ENCODE results near the gene PITX1. TPM values are rescaled to one million over a fixed set of nuclear protein-coding genes. Genes with fewer than 3 reads are reported as not detected.

PITX1 gene
- total RNA-seq, 2 donors from 2014 or later = not detected

DNA sequence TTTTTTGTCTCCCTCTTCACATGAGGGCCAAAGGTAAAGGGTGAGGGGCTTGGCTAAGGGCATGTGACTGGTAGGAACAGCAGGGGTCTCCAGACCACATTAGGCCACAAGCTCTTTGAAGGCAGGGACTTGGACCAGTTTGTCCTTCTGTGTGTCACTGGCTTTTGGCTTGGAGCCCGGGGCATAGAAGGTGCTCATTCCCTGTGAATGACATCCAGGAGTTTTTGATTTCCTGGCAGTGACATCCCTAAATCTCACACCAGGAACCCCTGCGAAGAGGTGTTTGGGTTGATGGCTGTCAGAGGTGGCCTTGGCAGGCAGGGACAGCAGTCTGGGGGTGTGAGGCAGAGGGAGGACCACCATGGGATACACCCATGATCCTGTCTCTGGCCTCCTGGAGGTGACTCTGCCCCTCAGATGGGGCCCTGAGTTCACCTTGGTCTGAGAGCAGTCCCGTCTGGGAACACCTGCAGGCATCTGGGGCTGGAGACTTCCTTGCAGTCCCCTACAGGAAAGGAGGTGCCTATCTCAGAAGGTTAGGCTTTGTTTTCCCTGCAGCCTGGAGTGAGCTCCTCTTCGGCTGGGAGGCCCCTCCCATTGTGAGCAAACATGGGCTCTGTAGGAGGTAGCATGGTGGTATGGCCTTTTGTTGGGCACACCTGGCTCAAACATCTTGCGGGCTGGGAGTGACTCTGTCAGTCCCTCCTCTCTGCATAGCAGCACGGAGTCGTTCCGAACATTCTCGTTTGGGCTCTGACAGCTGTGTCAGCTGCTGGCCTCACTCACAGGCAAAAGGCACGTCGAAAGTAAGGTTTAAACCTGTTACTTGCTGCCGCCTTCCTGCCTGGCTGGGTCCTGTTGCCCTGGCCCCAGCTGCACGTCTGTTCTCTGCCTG, 38.6 kb upstream of the PITX1 start:
- intact Hi-C loops (cut with DNase I) = no loop called here
- ATAC-seq (no peak), DNase-seq (no peak)
- H3K27ac ChIP-seq = no peak overlapping the region
- no peaks in the 10 kb centered on the region for H3K9me3 ChIP-seq
- no peak for TF ChIP-seq POLR2A (IDR thresholded peaks at IDR 0.05)
- TF ChIP-seq, protein P1, sequence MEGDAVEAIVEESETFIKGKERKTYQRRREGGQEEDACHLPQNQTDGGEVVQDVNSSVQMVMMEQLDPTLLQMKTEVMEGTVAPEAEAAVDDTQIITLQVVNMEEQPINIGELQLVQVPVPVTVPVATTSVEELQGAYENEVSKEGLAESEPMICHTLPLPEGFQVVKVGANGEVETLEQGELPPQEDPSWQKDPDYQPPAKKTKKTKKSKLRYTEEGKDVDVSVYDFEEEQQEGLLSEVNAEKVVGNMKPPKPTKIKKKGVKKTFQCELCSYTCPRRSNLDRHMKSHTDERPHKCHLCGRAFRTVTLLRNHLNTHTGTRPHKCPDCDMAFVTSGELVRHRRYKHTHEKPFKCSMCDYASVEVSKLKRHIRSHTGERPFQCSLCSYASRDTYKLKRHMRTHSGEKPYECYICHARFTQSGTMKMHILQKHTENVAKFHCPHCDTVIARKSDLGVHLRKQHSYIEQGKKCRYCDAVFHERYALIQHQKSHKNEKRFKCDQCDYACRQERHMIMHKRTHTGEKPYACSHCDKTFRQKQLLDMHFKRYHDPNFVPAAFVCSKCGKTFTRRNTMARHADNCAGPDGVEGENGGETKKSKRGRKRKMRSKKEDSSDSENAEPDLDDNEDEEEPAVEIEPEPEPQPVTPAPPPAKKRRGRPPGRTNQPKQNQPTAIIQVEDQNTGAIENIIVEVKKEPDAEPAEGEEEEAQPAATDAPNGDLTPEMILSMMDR (IDR thresholded peaks at IDR 0.05) = no peak
- H3K36me3 ChIP-seq (replicated peaks in 1 of 2; ENCODE audit: insufficient read depth in 1 of 2, low read depth in 2 of 2) = no peaks in the 10 kb centered on the region
- H3K27me3 ChIP-seq = no peaks in the 10 kb centered on the region
- WGBS, 2 donors = 47 to 55% methylated on average over 10 to 13 of the region's 13 CpGs
- no peak overlapping the region for H3K4me3 ChIP-seq
- no peaks in the 10 kb centered on the region for H3K4me1 ChIP-seq

DNA sequence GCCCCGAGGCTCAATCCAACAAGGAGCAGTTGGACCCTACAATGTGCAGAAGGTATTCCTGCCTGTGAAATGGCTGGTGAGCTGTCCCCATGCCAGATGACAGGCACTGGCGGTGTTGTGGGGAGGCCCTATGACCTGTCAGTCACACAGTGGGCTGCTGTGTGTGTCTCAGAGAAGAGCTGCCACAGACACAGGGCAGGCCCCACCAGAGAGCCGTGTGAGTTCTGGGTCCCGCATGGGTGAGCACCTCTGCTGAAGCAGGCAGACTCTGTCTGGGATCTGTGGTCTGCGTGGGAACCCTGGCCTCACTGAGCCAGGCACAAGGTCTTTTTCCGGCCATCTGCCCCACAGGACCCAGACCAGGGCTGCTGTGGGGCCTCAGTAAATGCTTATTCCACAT, 37.3 kb upstream of the PITX1 start:
- DNase-seq (no peak), ATAC-seq (no peak)
- Histone ChIP-seq H3K36me3 (replicated peaks in 1 of 2; ENCODE audit: insufficient read depth in 1 of 2, low read depth in 2 of 2) (no peaks in the 10 kb centered on the region), H3K27ac (no peak overlapping the region), H3K27me3 (no peaks in the 10 kb centered on the region), H3K9me3 (no peaks in the 10 kb centered on the region), H3K4me3 (no peak overlapping the region), H3K4me1 (no peaks in the 10 kb centered on the region)
- intact Hi-C loops (cut with DNase I) = no loop called here
- WGBS, 2 donors = 70 to 81% methylated on average over 2 to 6 of the region's 6 CpGs
- TF ChIP-seq, protein P1 (IDR thresholded peaks at IDR 0.05) = no peak
- TF ChIP-seq POLR2A (IDR thresholded peaks at IDR 0.05) = no peak

GRCh38 chr5:135069895-135070657, 36.0 kb upstream of the PITX1 start:
- no peak overlapping the region for H3K4me3 ChIP-seq
- no peaks in the 10 kb centered on the region for H3K27me3 ChIP-seq
- no peaks in the 10 kb centered on the region for H3K4me1 ChIP-seq
- H3K9me3 ChIP-seq = no peaks in the 10 kb centered on the region
- DNase-seq (no peak), ATAC-seq (no peak)
- no peaks in the 10 kb centered on the region for H3K36me3 ChIP-seq (replicated peaks in 1 of 2; ENCODE audit: insufficient read depth in 1 of 2, low read depth in 2 of 2)
- WGBS, 2 donors = 61 to 63% methylated on average over 11 to 19 of the region's 19 CpGs
- TF ChIP-seq, protein P1 (IDR thresholded peaks at IDR 0.05) = no peak
- no peak overlapping the region for H3K27ac ChIP-seq
- intact Hi-C loops (cut with DNase I) = no loop called here

GRCh38 chr5:135069016-135069770, 35.2 kb upstream of the PITX1 start:
- no peak for TF ChIP-seq POLR2A (IDR thresholded peaks at IDR 0.05)
- TF ChIP-seq, protein P1 (IDR thresholded peaks at IDR 0.05) = no peak
- 65 to 76% methylated on average over 9 to 15 of the region's 15 CpGs for WGBS, 2 donors
- intact Hi-C loops (cut with DNase I) = no loop called here
- Histone ChIP-seq H3K4me3 (no peak overlapping the region), H3K27me3 (no peaks in the 10 kb centered on the region), H3K27ac (no peak overlapping the region), H3K4me1 (no peaks in the 10 kb centered on the region), H3K36me3 (replicated peaks in 1 of 2; ENCODE audit: insufficient read depth in 1 of 2, low read depth in 2 of 2) (no peaks in the 10 kb centered on the region), H3K9me3 (no peaks in the 10 kb centered on the region)
- no peak for ATAC-seq
- DNase-seq = no peak
